Smooth muscle cell (in vitro differentiated cells): ENCODE data around the gene SNX27. TPM values are rescaled to one million over a fixed set of nuclear protein-coding genes. Genes with fewer than 3 reads are reported as not detected.

ENCODE experiments used
- DNase-seq: peaks from one replicate; lab custom pipeline; 2025; ENCODE audit not compliant: unreplicated experiment; lab: John Stamatoyannopoulos, UW
- H2AFZ ChIP-seq: fragments of 200-600 bp; sonication (generic); 2 replicates; pipeline ENCODE4 v1.6.0; 2016; ENCODE audit warnings: antibody characterized with exemption, low read depth, mild to moderate bottlenecking
- H3F3A ChIP-seq: fragments of 200-600 bp; sonication (generic); 2 replicates; pipeline ENCODE4 v1.6.0; 2017; ENCODE audit warnings: antibody characterized with exemption, low read depth
- H3K27ac ChIP-seq: fragments of 200-600 bp; sonication (generic); 2 replicates; pipeline ENCODE4 v1.5.1; 2016; ENCODE audit warnings: low read depth, mild to moderate bottlenecking
- H3K27me3 ChIP-seq: fragments of 200-600 bp; sonication (generic); 2 replicates; pipeline ENCODE4 v1.6.1; 2016; ENCODE audit warnings: low read depth, mild to moderate bottlenecking
- H3K36me3 ChIP-seq: fragments of 200-600 bp; sonication (generic); 2 replicates; pipeline ENCODE4 v1.5.1; 2016; ENCODE audit warnings: low read depth
- H3K4me1 ChIP-seq: fragments of 200-600 bp; sonication (generic); 2 replicates; pipeline ENCODE4 v1.5.1; 2016; ENCODE audit warnings: low read depth
- H3K4me2 ChIP-seq: fragments of 200-600 bp; sonication (generic); 2 replicates; pipeline ENCODE4 v1.6.0; 2016; ENCODE audit warnings: mild to moderate bottlenecking
- H3K4me3 ChIP-seq: fragments of 200-600 bp; sonication (generic); 2 replicates; pipeline ENCODE4 v1.5.1; 2016; ENCODE audit warnings: mild to moderate bottlenecking
- H3K79me2 ChIP-seq: fragments of 200-600 bp; sonication (generic); 2 replicates; pipeline ENCODE4 v1.6.0; 2016; ENCODE audit warnings: low read depth, mild to moderate bottlenecking
- H3K9ac ChIP-seq: fragments of 200-600 bp; sonication (generic); 2 replicates; pipeline ENCODE4 v1.6.0; 2016; ENCODE audit warnings: low read depth
- H3K9me3 ChIP-seq: fragments of 200-600 bp; sonication (generic); replicated peaks from 2 replicates; pipeline ENCODE4 v1.5.1; 2016; ENCODE audit warnings: low read depth
- H4K20me1 ChIP-seq: fragments of 200-600 bp; sonication (generic); 2 replicates; pipeline ENCODE4 v1.6.0; 2016; ENCODE audit warnings: low read depth
- WGBS: methylation state at CpG from one replicate; pipeline ENCODE4 v1.1.7; 2016; ENCODE audit warnings: low lambda C conversion rate; 5-methylcytosine and 5-hydroxymethylcytosine counted together
- polyA plus RNA-seq: library from polyadenylated mRNA; unstranded; fragments of >200 nt; fragmentation: Nextera tagmentation; extraction: Ambion mirVana; gene quantifications from 2 replicates; pipeline ENCODE4 v1.2.1, GENCODE V29; 2016
- total RNA-seq: library from RNA; depleted of rRNA; stranded (reverse); fragments of >200 nt; gene quantifications from 2 replicates; pipeline ENCODE4 v1.2.3, GENCODE V29; 2014
- TF ChIP-seq, protein P1 (sequence below): fragments of 200-600 bp; sonication (generic); IDR thresholded peaks from 2 replicates; pipeline ENCODE4 v1.5.1; 2017; ENCODE audit warnings: borderline replicate concordance, mild to moderate bottlenecking, antibody characterized with exemption; ENCODE audit not compliant: insufficient read depth, poor library complexity, severe bottlenecking

SNX27 gene
- total and polyA plus RNA-seq, 2 experiments from 2014 or later: 11.9 to 20.9 TPM

DNA sequence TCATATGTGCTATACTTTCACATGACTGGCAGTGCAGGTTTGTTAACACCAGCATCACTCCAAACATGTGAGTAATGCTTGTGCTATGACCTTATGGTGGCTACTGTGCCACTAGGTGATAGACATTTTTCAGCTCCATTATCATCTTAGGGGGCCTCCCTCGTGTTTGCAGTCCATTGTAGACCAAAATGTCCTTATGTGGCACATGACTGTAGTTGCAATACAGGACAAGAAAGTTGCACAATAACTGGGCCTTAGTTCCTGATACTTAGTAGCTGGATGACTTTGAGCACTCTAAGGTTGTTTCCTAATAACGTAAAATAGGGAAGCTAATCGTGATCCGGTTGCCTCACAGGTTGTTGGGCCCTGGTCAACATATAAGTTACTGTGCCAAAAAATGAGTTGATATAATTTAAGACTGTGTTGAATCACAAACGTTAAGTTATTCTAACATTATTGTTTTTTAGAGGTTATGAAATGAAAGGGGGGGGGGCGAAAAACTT, 511 bp upstream of the SNX27 start:
- TF ChIP-seq, protein P1, sequence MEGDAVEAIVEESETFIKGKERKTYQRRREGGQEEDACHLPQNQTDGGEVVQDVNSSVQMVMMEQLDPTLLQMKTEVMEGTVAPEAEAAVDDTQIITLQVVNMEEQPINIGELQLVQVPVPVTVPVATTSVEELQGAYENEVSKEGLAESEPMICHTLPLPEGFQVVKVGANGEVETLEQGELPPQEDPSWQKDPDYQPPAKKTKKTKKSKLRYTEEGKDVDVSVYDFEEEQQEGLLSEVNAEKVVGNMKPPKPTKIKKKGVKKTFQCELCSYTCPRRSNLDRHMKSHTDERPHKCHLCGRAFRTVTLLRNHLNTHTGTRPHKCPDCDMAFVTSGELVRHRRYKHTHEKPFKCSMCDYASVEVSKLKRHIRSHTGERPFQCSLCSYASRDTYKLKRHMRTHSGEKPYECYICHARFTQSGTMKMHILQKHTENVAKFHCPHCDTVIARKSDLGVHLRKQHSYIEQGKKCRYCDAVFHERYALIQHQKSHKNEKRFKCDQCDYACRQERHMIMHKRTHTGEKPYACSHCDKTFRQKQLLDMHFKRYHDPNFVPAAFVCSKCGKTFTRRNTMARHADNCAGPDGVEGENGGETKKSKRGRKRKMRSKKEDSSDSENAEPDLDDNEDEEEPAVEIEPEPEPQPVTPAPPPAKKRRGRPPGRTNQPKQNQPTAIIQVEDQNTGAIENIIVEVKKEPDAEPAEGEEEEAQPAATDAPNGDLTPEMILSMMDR: no peak
- no peak for DNase-seq
- H3K79me2 ChIP-seq: peaks cover 25% of the 10 kb centered on the region
- no peaks in the 10 kb centered on the region for H3K9me3 ChIP-seq
- peaks cover 28% of the 10 kb centered on the region for H4K20me1 ChIP-seq
- peak overlapping the region; percentile 96 for H3K4me3 ChIP-seq
- 38% methylated on average over 6 of the region's 6 CpGs for WGBS
- no peaks in the 10 kb centered on the region for H3F3A ChIP-seq
- peak overlapping the region; percentile 95 for H3K9ac ChIP-seq
- peaks cover 15% of the 10 kb centered on the region for H3K4me1 ChIP-seq
- H3K27me3 ChIP-seq: no peaks in the 10 kb centered on the region
- H3K27ac ChIP-seq: peak overlapping the region; percentile 82
- H3K4me2 ChIP-seq: peak overlapping the region; percentile 93
- H2AFZ ChIP-seq: peak overlapping the region; percentile 58
- H3K36me3 ChIP-seq: no peaks in the 10 kb centered on the region

DNA sequence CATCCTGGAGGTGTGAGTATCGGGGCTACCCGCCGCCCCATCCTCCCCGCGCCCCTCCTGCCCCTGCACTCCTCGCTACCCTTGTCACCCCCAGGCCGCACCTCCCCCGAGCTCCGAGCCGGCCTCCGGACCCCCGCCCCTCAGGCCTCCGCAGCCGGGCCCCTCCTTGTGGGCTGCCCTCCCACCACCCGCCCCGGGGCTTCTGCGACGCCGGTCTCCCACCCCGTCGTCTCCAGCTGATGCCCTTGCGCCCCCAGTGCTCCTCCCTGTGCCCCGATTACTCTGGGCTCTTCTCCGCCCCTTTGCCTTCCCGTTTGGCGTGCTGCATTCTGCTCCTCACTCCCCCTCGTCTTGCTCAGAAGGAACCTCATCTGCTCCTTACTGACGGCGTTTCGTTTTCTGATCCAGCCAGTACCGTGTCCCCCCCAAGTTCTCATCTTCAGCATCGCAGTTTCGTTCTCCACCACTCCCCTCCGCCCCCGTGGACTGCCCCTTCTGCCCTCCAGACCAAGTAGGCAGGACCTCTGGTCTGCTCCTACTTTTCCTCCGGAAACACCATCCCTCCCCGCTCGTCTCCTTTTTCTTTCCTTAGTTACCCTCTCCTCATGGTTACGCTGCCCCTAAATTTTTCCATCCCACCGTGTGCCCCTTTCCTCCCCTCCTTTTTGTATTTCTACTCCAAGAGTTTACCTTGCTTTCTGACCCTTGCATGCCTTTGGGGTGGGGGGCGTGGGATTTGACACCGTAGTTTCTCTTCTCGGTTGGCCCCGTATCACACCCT, 841 bp downstream of the SNX27 start:
- Histone ChIP-seq H4K20me1 (peaks cover 37% of the 10 kb centered on the region), H3K27ac (no peak overlapping the region)

DNA sequence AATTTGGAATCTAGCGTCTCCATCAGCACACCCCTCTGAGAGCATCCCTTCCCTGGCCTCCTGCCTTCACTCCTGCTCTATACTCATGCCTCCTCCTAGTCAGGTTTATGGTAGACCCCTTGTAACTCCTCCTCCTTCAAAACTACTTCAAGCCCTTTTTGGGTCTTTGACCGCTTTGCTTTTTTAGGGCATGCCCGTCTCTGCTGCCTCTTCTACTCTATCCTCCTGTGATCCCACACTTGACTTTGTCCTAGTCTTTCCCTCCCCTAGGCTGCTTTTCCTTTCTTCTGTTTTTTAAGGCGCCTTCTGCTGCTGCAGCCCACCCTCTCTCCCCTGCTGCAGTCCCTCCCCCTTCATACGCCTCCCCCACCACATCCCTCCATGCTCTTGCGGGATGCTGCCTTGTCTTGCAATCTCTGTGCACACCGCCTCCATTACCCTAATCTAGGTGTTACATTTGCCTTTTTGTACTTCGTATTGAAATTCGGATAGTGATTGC, 1.5 kb downstream of the SNX27 start:
- Histone ChIP-seq H3K9me3 (no peaks in the 10 kb centered on the region), H3K9ac (no peak overlapping the region)

More for the DNA sequence above, 841 bp downstream of the SNX27 start:
- Histone ChIP-seq H3F3A (no peaks in the 10 kb centered on the region), H3K9ac (peak overlapping the region; percentile 95), H3K9me3 (no peaks in the 10 kb centered on the region), H3K4me3 (peak overlapping the region; percentile 96), H3K36me3 (no peaks in the 10 kb centered on the region), H2AFZ (peak overlapping the region; percentile 87), H3K79me2 (peaks cover 37% of the 10 kb centered on the region), H3K4me1 (peaks cover 15% of the 10 kb centered on the region), H3K27me3 (no peaks in the 10 kb centered on the region), H3K4me2 (peak overlapping the region; percentile 93)
- no peak for DNase-seq
- whole genome bisulfite sequencing: 0% methylated on average over 34 of the region's 44 CpGs
- TF ChIP-seq, protein P1: no peak

More for the DNA sequence above, 1.5 kb downstream of the SNX27 start:
- H3K4me2 ChIP-seq: peak overlapping the region; percentile 93
- no peak overlapping the region for H3K27ac ChIP-seq
- peak overlapping the region; percentile 96 for H3K4me3 ChIP-seq
- DNase-seq: no peak
- WGBS: 6% methylated on average over 9 of the region's 9 CpGs
- peaks cover 15% of the 10 kb centered on the region for H3K4me1 ChIP-seq
- no peak overlapping the region for H2AFZ ChIP-seq
- peaks cover under 1% of the 10 kb centered on the region for H3F3A ChIP-seq
- peaks cover 44% of the 10 kb centered on the region for H4K20me1 ChIP-seq
- TF ChIP-seq, protein P1: no peak
- H3K36me3 ChIP-seq: no peaks in the 10 kb centered on the region
- peaks cover 44% of the 10 kb centered on the region for H3K79me2 ChIP-seq
- H3K27me3 ChIP-seq: no peaks in the 10 kb centered on the region
